Ovary (tissue), 3 donors: ENCODE measurements around the gene NAV2.

Source experiments
- CTCF ChIP-seq, 3 donors: fragments of 450-650 bp in 2 of 3; fragments of 200-600 bp in 1 of 3; IDR thresholded peaks; one replicate each; pipeline versions ENCODE4 v1.5.1 to v1.8.0; 2016 to 2022; ENCODE audit warnings: antibody characterized with exemption in 3 of 3, mild to moderate bottlenecking in 1 of 3
- EP300 ChIP-seq: sonication (generic); formaldehyde crosslinking; IDR thresholded peaks from one replicate; pipeline ENCODE4 v1.6.1; 2017; ENCODE audit warnings: antibody characterized with exemption
- POLR2A ChIP-seq: fragments of 450-650 bp; IDR thresholded peaks from one replicate; pipeline ENCODE4 v1.6.1; 2017; ENCODE audit warnings: antibody characterized with exemption, mild to moderate bottlenecking, moderate library complexity
- donor health status: DM: no; HTN: no; CAD: no.

- TF ChIP-seq CTCF (IDR thresholded peaks at IDR 0.05) (no peak), EP300 (no peak), POLR2A (no peak)
Measured at GRCh38 chr11:19923626-19924025, 211.0 kb downstream of the NAV2 start.
